IMR-90 (cell line): ENCODE results near the gene RHOB. TPM values are rescaled to one million over a fixed set of nuclear protein-coding genes. Genes with fewer than 3 reads are reported as not detected.
A peak's percentile ranks its signal among the peaks of the same experiment; 100 is the strongest.

Source experiments
- ATAC-seq: fragments of 200-7000 bp; cut with Tn5 transposase; 2 replicates; pipeline ENCODE4 v1.9.1; 2020; ENCODE audit warnings: low read depth, mild to moderate bottlenecking, moderate library complexity
- BruUV-seq: library from RNA; stranded (reverse); fragments of 400-500 nt; replicated peaks from 2 replicates; lab custom pipeline; 2021; lab: Mats Ljungman, UMichigan
- CTCF ChIA-PET: fragments of 300-600 bp; formaldehyde crosslinking; extraction: SDS; loops from one replicate; lab custom pipeline; 2021; ENCODE audit warnings: antibody characterized with exemption; lab: Yijun Ruan, JAX
- POLR2A ChIA-PET: fragments of 300-600 bp; sonication (Branson Sonifier 250); formaldehyde crosslinking; loops from one replicate; lab custom pipeline; 2022; ENCODE audit warnings: antibody characterized with exemption; ENCODE audit not compliant: unreplicated experiment; lab: Charles Lee
- DNase-seq: peaks from one replicate; pipeline ENCODE4 v3.0.0; 2013
- H2AFZ ChIP-seq: replicated peaks from 2 replicates; pipeline ENCODE3; 2013; ENCODE audit warnings: low read length, mild to moderate bottlenecking; ENCODE audit not compliant: poor library complexity
- H2AK5ac ChIP-seq: 2 replicates; pipeline ENCODE4 v1.6.1; 2013; ENCODE audit warnings: low read depth, low read length, inconsistent platforms
- H2AK9ac ChIP-seq: replicated peaks from 2 replicates; pipeline ENCODE3; 2013; ENCODE audit warnings: mild to moderate bottlenecking, low read depth, low read length, moderate library complexity; ENCODE audit not compliant: poor library complexity
- H2BK120ac ChIP-seq: 2 replicates; pipeline ENCODE4 v1.6.1; 2013; ENCODE audit warnings: low read depth, low read length, inconsistent platforms
- H2BK15ac ChIP-seq: 3 replicates; pipeline ENCODE4 v1.6.1; 2013; ENCODE audit warnings: low read depth, low read length, inconsistent platforms
- H2BK20ac ChIP-seq: 2 replicates; pipeline ENCODE4 v1.6.1; 2013; ENCODE audit warnings: low read depth, mild to moderate bottlenecking, inconsistent platforms, low read length, moderate library complexity
- H2BK5ac ChIP-seq: 2 replicates; pipeline ENCODE4 v1.6.1; 2013; ENCODE audit warnings: mild to moderate bottlenecking, low read depth, low read length, inconsistent platforms; ENCODE audit not compliant: poor library complexity, severe bottlenecking
- H3K14ac ChIP-seq: replicated peaks from 2 replicates; pipeline ENCODE4 v1.6.1; 2013; ENCODE audit warnings: low read depth, low read length, inconsistent platforms
- H3K18ac ChIP-seq: 2 replicates; pipeline ENCODE4 v1.6.1; 2013; ENCODE audit warnings: low read depth, low read length, control low read depth
- H3K23ac ChIP-seq: 2 replicates; pipeline ENCODE4 v1.6.1; 2013; ENCODE audit warnings: low read depth, low read length, inconsistent platforms
- H3K27ac ChIP-seq: 2 replicates; pipeline ENCODE4 v1.5.1; 2013; ENCODE audit warnings: mild to moderate bottlenecking, control low read depth, low read length; ENCODE audit not compliant: insufficient read depth
- H3K27me3 ChIP-seq: 2 replicates; pipeline ENCODE4 v1.6.1; 2013; ENCODE audit warnings: low read length; ENCODE audit not compliant: control insufficient read depth, insufficient read depth
- H3K36me3 ChIP-seq: 2 replicates; pipeline ENCODE4 v1.6.1; 2013; ENCODE audit warnings: low read length, mixed read lengths; ENCODE audit not compliant: control insufficient read depth, insufficient read depth
- H3K4ac ChIP-seq: 2 replicates; pipeline ENCODE4 v1.6.1; 2013; ENCODE audit warnings: low read depth, low read length, inconsistent platforms
- H3K4me1 ChIP-seq: 2 replicates; pipeline ENCODE4 v1.6.1; 2013; ENCODE audit warnings: low read length, mixed read lengths; ENCODE audit not compliant: control insufficient read depth, insufficient read depth
- H3K4me2 ChIP-seq: 2 replicates; pipeline ENCODE4 v1.6.1; 2013; ENCODE audit warnings: low read depth, mild to moderate bottlenecking, control low read depth, low read length, moderate library complexity
- H3K4me3 ChIP-seq: 2 replicates; pipeline ENCODE4 v1.5.1; 2013; ENCODE audit warnings: low read depth, mild to moderate bottlenecking, control low read depth, low read length, moderate library complexity; ENCODE audit not compliant: insufficient read depth
- H3K56ac ChIP-seq: 2 replicates; pipeline ENCODE4 v1.6.1; 2013; ENCODE audit warnings: low read length, inconsistent platforms; ENCODE audit not compliant: insufficient read depth; ENCODE audit errors: extremely low read depth
- H3K79me1 ChIP-seq, 2 experiments: 2 replicates each; pipeline ENCODE4 v1.6.1; 2013; ENCODE audit warnings: low read length in 2 of 2, inconsistent platforms in 1 of 2, low read depth in 1 of 2
- H3K9ac ChIP-seq: 2 replicates; pipeline ENCODE4 v1.6.1; 2013; ENCODE audit warnings: low read depth, low read length, control low read depth
- H3K9me1 ChIP-seq: 2 replicates; pipeline ENCODE4 v1.6.1; 2013; ENCODE audit warnings: low read length, inconsistent platforms; ENCODE audit not compliant: insufficient read depth
- H3K9me3 ChIP-seq: 2 replicates; pipeline ENCODE4 v1.6.1; 2013; ENCODE audit warnings: low read length; ENCODE audit not compliant: control insufficient read depth, insufficient read depth
- H4K20me1 ChIP-seq: 2 replicates; pipeline ENCODE4 v1.6.1; 2013; ENCODE audit warnings: low read length, inconsistent platforms; ENCODE audit not compliant: insufficient read depth
- H4K5ac ChIP-seq: 2 replicates; pipeline ENCODE4 v1.6.1; 2013; ENCODE audit warnings: mild to moderate bottlenecking, low read depth, low read length, control low read depth
- H4K8ac ChIP-seq, 2 experiments: 2 replicates each; pipeline ENCODE4 v1.6.1; 2013; ENCODE audit warnings: low read depth in 2 of 2, low read length in 2 of 2, control low read depth in 1 of 2, inconsistent platforms in 1 of 2
- H4K91ac ChIP-seq: 2 replicates; pipeline ENCODE4 v1.6.1; 2013; ENCODE audit warnings: low read depth, low read length, inconsistent platforms; ENCODE audit not compliant: insufficient read depth
- CHD1 ChIP-seq: IDR thresholded peaks from 2 replicates; pipeline ENCODE4 v1.6.1; 2012; ENCODE audit warnings: low read depth, low read length, improper control_type of control experiment
- CTCF ChIP-seq: conservative IDR thresholded peaks from 2 replicates; pipeline ENCODE4 v1.5.1; 2012; ENCODE audit warnings: mild to moderate bottlenecking, low read depth, low read length, improper control_type of control experiment
- FOS ChIP-seq: fragments of 150-350 bp; IDR thresholded peaks from 2 replicates; pipeline ENCODE4 v1.6.1; 2016; ENCODE audit warnings: low read depth, low read length
- MAZ ChIP-seq: IDR thresholded peaks from 2 replicates; pipeline ENCODE4 v1.6.1; 2012; ENCODE audit warnings: low read depth, mild to moderate bottlenecking, low read length, improper control_type of control experiment, moderate library complexity, borderline replicate concordance
- RCOR1 ChIP-seq: IDR thresholded peaks from 2 replicates; pipeline ENCODE4 v1.6.1; 2012; ENCODE audit warnings: mild to moderate bottlenecking, low read length, improper control_type of control experiment; ENCODE audit not compliant: insufficient replicate concordance
- RFX5 ChIP-seq: IDR thresholded peaks from 2 replicates; pipeline ENCODE4 v1.8.0; 2012; ENCODE audit warnings: low read depth, mild to moderate bottlenecking, low read length, moderate library complexity
- USF2 ChIP-seq: fragments of 150-350 bp; IDR thresholded peaks from 2 replicates; pipeline ENCODE4 v1.6.1; 2017; ENCODE audit warnings: mild to moderate bottlenecking, antibody characterized with exemption, low read length, low read depth
- WGBS, 2 experiments: methylation state at CpG; one replicate each; pipeline versions ENCODE4 v1.1.5 to v1.1.7; 2013; ENCODE audit warnings: missing lambda C conversion rate in 2 of 2; ENCODE audit not compliant: insufficient read length in 1 of 2; ENCODE audit errors: extremely low coverage in 2 of 2; 5-methylcytosine and 5-hydroxymethylcytosine counted together
- dilution Hi-C: fragments of 300-500 bp; cut with HindIII; formaldehyde crosslinking; loops from one replicate; pipeline ENCODE4 v1.14.3; 2018; ENCODE audit warnings: low sequenced_read_pairs; ENCODE audit not compliant: unreplicated experiment
- in situ Hi-C: fragments of 300-500 bp; cut with MboI; formaldehyde crosslinking; loops from 3 replicates; pipeline ENCODE4 v1.14.3; 2019; ENCODE audit warnings: low sequenced_read_pairs, inconsistent platforms, mixed read lengths
- intact Hi-C: fragments of 100-400 bp; cut with micrococcal nuclease; formaldehyde crosslinking; loops from 2 replicates; pipeline ENCODE4 v1.10.0; 2022
- polyA plus RNA-seq, 3 experiments: library from polyadenylated mRNA; depleted of rRNA; stranded (reverse); fragments of >200 nt; gene quantifications; 2 replicates each; pipeline ENCODE4 v1.2.3, GENCODE V29; 2012; ENCODE audit warnings: low replicate concordance in 1 of 3
- total RNA-seq: library from RNA; depleted of rRNA; stranded (reverse); fragments of >200 nt; gene quantifications from 2 replicates; pipeline ENCODE4 v1.2.3, GENCODE V29; 2012

Gene RHOB
- total and polyA plus RNA-seq, 2 of the 4 experiments (the other 2 are of a cell fraction): 112 to 149 TPM

GRCh38 chr2:20432714-20433113 lies 14.2 kb upstream of the RHOB start:
- no peak overlapping the region for H2BK20ac ChIP-seq
- 0 out of 2 replicates have a peak overlapping the region, but pooled peaks have one; percentile 47 for H3K4ac ChIP-seq
- no peak overlapping the region for H2AK9ac ChIP-seq
- BruUV-seq: no TSS peak
- H3K14ac ChIP-seq: no peak overlapping the region
- WGBS, 2 experiments: no CpG with 5 or more reads among the region's 5 CpGs
- no peak overlapping the region for H4K8ac ChIP-seq
- no peak overlapping the region for H3K4me2 ChIP-seq
- H3K18ac ChIP-seq: no peak overlapping the region
- H2AK5ac ChIP-seq: no peak overlapping the region
- no peaks in the 10 kb centered on the region for H3K79me1 ChIP-seq
- in situ Hi-C loops: no loop called here
- ATAC-seq (no peak; the same call in 1 of the 2 replicates), DNase-seq (no peak)
- TF ChIP-seq FOS (no peak), CTCF (no peak), CHD1 (no peak), USF2 (no peak), RCOR1 (no peak), RFX5 (no peak), MAZ (no peak)
- intact Hi-C loops: loop anchor here (1.0 kb wide), 1 partner anchor 102 kb away; no protein-coding TSS in a partner anchor
- H4K91ac ChIP-seq: no peak overlapping the region
- no peak overlapping the region for H3K4me3 ChIP-seq
- CTCF ChIA-PET: interaction anchor here (0.7 to 1.4 kb wide), 4 partner anchors 21 to 414 kb away, joined by 3 to 5 read pairs (median 3); no protein-coding TSS in a partner anchor
- H4K5ac ChIP-seq: no peak overlapping the region
- H3K9me3 ChIP-seq: no peaks in the 10 kb centered on the region
- 0 out of 2 replicates have a peak, but pooled peaks cover 1% of the 10 kb centered on the region for H3K4me1 ChIP-seq
- H2BK120ac ChIP-seq: no peak overlapping the region
- no peak overlapping the region for H2AFZ ChIP-seq
- peaks cover 4% of the 10 kb centered on the region; the same call in 1 of the 2 replicates for H3K27me3 ChIP-seq
- H3K9me1 ChIP-seq: 0 out of 2 replicates have a peak, but pooled peaks cover 10% of the 10 kb centered on the region
- H3K23ac ChIP-seq: no peak overlapping the region
- no peak overlapping the region for H2BK15ac ChIP-seq
- POLR2A ChIA-PET: interaction anchor here (1.0 kb wide), 1 partner anchor 14 kb away, joined by 3 read pairs; the partner anchor contains the start of gene RHOB
- H3K36me3 ChIP-seq: no peaks in the 10 kb centered on the region
- no peak overlapping the region for H3K56ac ChIP-seq
- H3K9ac ChIP-seq: no peak overlapping the region
- H3K27ac ChIP-seq: no peak overlapping the region
- no peaks in the 10 kb centered on the region for H4K20me1 ChIP-seq
- H2BK5ac ChIP-seq: no peak overlapping the region
- dilution Hi-C loops: no loop called here
